OCI-LY3 (cell line): ENCODE measurements around the gene CNTN5.

Experiments
- H2AFZ ChIP-seq: fragments of 200-600, 300-600 bp; shearing (Covaris generic); 2 replicates; pipeline ENCODE4 v1.6.0; 2014; ENCODE audit warnings: antibody characterized with exemption, low read depth, low read length
- H3K27ac ChIP-seq: fragments of 200-600, 300-600 bp; sonication (generic); 2 replicates; pipeline ENCODE4 v1.5.1; 2014; ENCODE audit warnings: mild to moderate bottlenecking, low read length, moderate library complexity, mixed read lengths
- H3K27me3 ChIP-seq: fragments of 200-600, 300-600 bp; sonication (generic); 2 replicates; pipeline ENCODE4 v1.6.1; 2014; ENCODE audit warnings: low read depth, low read length, mixed read lengths
- H3K36me3 ChIP-seq: fragments of 200-600, 300-600 bp; sonication (generic); replicated peaks from 2 replicates; pipeline ENCODE3; 2014; ENCODE audit warnings: low read depth, low read length, mixed read lengths
- H3K4me1 ChIP-seq: fragments of 300-600, 200-600 bp; sonication (generic); 2 replicates; pipeline ENCODE4 v1.6.1; 2014; ENCODE audit warnings: low read length, mixed read lengths
- H3K4me2 ChIP-seq: fragments of 200-600, 300-600 bp; sonication (generic); 2 replicates; pipeline ENCODE4 v1.6.1; 2014; ENCODE audit warnings: low read length, mixed read lengths
- H3K4me3 ChIP-seq: fragments of 300-600, 200-600 bp; sonication (generic); 2 replicates; pipeline ENCODE4 v1.5.1; 2014; ENCODE audit warnings: antibody characterized with exemption, mild to moderate bottlenecking, low read length, moderate library complexity
- H3K79me2 ChIP-seq: fragments of 300-600, 200-600 bp; shearing (Covaris generic); 2 replicates; pipeline ENCODE4 v1.6.1; 2014; ENCODE audit warnings: mild to moderate bottlenecking, low read length, mixed read lengths
- H3K9ac ChIP-seq: fragments of 300-600, 200-600 bp; shearing (Covaris generic); 2 replicates; pipeline ENCODE4 v1.6.0; 2014; ENCODE audit warnings: mild to moderate bottlenecking, low read length, moderate library complexity
- H3K9me3 ChIP-seq: fragments of 200-600, 300-600 bp; shearing (Covaris generic); 2 replicates; pipeline ENCODE4 v1.6.1; 2014; ENCODE audit warnings: low read length, mixed read lengths; ENCODE audit not compliant: insufficient read depth
- H4K20me1 ChIP-seq: fragments of 200-600, 300-600 bp; sonication (generic); 2 replicates; pipeline ENCODE4 v1.6.1; 2016; ENCODE audit warnings: low read length, mixed read lengths; ENCODE audit not compliant: insufficient read depth
- EZH2phosphoT487 ChIP-seq: fragments of 200-600 bp; shearing (Covaris generic); IDR thresholded peaks from 2 replicates; pipeline ENCODE4 v1.6.1; 2018; ENCODE audit warnings: antibody characterized with exemption, mixed run types, low read depth
- TF ChIP-seq, protein P1 (sequence below): fragments of 200-600, 300-600 bp; sonication (generic); IDR thresholded peaks from 2 replicates; pipeline ENCODE4 v1.5.1; 2014; ENCODE audit warnings: antibody characterized with exemption, low read length, low read depth

The CNTN5 gene

DNA sequence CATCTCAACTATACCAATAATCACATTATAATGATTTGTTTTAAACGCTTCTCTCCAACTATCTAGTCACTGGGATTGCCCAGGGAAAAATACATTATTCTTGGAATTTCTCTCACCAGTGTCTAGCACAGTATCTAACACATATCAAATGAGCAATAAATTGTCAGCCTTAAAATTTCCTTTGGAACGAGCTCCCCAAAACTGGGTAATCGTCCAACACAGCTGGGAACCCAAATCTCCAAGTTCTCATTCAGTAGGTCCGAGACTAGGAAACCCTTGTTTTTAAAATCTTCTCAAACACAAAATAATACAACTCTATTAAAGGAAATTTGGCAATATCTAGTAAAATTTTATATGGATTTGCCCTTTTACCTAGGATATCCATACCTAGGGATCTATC lies 1338.5 kb downstream of the CNTN5 start:
- Histone ChIP-seq H3K36me3 (no peaks in the 10 kb centered on the region), H2AFZ (no peak overlapping the region), H3K4me3 (no peak overlapping the region), H3K9ac (no peak overlapping the region), H3K4me2 (no peak overlapping the region), H3K27ac (no peak overlapping the region), H3K9me3 (no peaks in the 10 kb centered on the region), H4K20me1 (no peaks in the 10 kb centered on the region), H3K27me3 (no peaks in the 10 kb centered on the region), H3K79me2 (no peaks in the 10 kb centered on the region), H3K4me1 (no peaks in the 10 kb centered on the region)
- TF ChIP-seq EZH2phosphoT487: no peak
- TF ChIP-seq, protein P1, sequence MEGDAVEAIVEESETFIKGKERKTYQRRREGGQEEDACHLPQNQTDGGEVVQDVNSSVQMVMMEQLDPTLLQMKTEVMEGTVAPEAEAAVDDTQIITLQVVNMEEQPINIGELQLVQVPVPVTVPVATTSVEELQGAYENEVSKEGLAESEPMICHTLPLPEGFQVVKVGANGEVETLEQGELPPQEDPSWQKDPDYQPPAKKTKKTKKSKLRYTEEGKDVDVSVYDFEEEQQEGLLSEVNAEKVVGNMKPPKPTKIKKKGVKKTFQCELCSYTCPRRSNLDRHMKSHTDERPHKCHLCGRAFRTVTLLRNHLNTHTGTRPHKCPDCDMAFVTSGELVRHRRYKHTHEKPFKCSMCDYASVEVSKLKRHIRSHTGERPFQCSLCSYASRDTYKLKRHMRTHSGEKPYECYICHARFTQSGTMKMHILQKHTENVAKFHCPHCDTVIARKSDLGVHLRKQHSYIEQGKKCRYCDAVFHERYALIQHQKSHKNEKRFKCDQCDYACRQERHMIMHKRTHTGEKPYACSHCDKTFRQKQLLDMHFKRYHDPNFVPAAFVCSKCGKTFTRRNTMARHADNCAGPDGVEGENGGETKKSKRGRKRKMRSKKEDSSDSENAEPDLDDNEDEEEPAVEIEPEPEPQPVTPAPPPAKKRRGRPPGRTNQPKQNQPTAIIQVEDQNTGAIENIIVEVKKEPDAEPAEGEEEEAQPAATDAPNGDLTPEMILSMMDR: no peak

DNA sequence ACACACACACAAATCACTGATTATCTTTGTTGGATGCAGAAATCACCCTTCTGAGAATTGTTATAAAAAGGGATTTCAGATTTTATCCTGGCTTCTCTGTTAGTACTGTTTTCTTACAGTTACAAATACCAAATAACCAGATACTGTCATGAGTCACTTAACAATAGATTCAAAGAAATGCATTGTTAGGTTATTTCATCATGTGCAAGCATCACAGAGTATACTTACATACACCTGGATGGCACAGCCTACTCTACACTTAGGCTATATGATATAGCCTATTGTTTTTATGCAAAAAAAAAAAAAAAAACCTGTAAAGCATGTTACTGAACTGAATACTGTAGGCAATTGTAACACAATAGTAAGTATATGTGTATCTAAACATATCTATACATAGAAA lies 1347.1 kb downstream of the CNTN5 start:
- Histone ChIP-seq H3K9me3 (no peaks in the 10 kb centered on the region), H4K20me1 (no peaks in the 10 kb centered on the region), H3K4me3 (no peak overlapping the region), H3K9ac (no peak overlapping the region), H3K79me2 (no peaks in the 10 kb centered on the region), H2AFZ (no peak overlapping the region), H3K4me1 (no peaks in the 10 kb centered on the region), H3K27ac (no peak overlapping the region), H3K27me3 (no peaks in the 10 kb centered on the region), H3K4me2 (no peak overlapping the region), H3K36me3 (no peaks in the 10 kb centered on the region)
- TF ChIP-seq EZH2phosphoT487: no peak
- TF ChIP-seq, protein P1: no peak

DNA sequence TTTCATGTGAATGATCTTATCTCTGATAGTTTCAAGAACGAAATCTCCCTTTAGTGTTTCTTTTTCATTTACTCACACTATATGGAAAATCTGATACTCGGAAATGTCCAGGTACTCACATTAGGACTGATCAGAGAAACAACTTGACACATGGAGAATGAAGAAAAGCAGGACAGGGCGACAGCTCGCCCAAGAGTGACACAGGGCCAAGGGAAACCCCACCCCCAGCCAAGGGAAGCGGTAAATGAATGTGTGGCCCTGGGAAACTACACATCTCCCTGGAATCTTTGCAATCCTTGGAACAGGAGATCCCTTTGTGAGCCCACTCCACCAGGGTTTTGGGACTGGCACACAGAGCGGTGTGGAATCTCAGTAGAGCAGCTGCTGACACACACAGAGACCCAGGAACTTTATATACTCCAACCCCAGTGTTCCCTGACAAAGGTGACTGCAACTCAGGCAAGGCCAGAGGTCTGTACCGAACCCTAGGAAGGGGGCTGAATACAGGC lies 1362.7 kb downstream of the CNTN5 start:
- Histone ChIP-seq H3K4me3 (no peak overlapping the region), H3K79me2 (no peaks in the 10 kb centered on the region), H2AFZ (no peak overlapping the region), H3K9ac (no peak overlapping the region), H3K9me3 (no peaks in the 10 kb centered on the region), H4K20me1 (no peaks in the 10 kb centered on the region), H3K4me1 (no peaks in the 10 kb centered on the region), H3K27ac (no peak overlapping the region), H3K36me3 (no peaks in the 10 kb centered on the region), H3K27me3 (no peaks in the 10 kb centered on the region), H3K4me2 (no peak overlapping the region)
- TF ChIP-seq, protein P1: no peak
- TF ChIP-seq EZH2phosphoT487: no peak

DNA sequence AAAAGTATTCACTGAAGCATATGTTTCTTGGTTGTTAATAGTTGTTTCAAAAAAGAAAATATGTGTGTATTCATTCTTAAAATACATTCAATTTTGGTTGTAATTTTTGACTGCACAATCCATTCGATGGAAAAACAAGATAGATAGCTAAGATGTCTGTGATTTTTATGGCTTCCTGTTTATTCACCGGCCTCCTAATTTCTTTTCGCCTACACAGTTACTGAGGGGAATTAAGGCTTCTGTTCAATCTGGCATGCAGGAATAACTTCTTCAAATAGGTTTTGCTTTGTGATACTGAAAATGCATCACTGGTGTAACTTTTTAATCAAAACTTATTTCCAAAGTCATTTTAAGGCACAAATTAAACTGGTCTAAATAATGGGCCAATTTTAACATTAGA lies 1375.5 kb downstream of the CNTN5 start:
- Histone ChIP-seq H3K27me3 (no peaks in the 10 kb centered on the region), H3K4me1 (no peaks in the 10 kb centered on the region), H3K9ac (no peak overlapping the region), H3K9me3 (no peaks in the 10 kb centered on the region), H3K27ac (no peak overlapping the region), H2AFZ (no peak overlapping the region), H3K79me2 (no peaks in the 10 kb centered on the region), H3K36me3 (no peaks in the 10 kb centered on the region), H3K4me2 (no peak overlapping the region), H3K4me3 (no peak overlapping the region), H4K20me1 (no peaks in the 10 kb centered on the region)
- TF ChIP-seq, protein P1: no peak
- no peak for TF ChIP-seq EZH2phosphoT487
